HepG2 (cell line): ENCODE data around the gene GTF2A2. TPM values are rescaled to one million over a fixed set of nuclear protein-coding genes. Genes with fewer than 3 reads are reported as not detected.
A peak's percentile ranks its signal among the peaks of the same experiment; 100 is the strongest.

Experiments
- AKNA ChIP-seq: sonication (generic); formaldehyde crosslinking; IDR thresholded peaks from 2 replicates; pipeline ENCODE4 v1.4.0; 2020; ENCODE audit warnings: missing genetic modification reagents, borderline replicate concordance
- ATF2 ChIP-seq: sonication (generic); formaldehyde crosslinking; IDR thresholded peaks from 2 replicates; pipeline ENCODE4 v1.4.0; 2020; ENCODE audit warnings: missing genetic modification reagents
- CENPT ChIP-seq: sonication (generic); formaldehyde crosslinking; IDR thresholded peaks from 2 replicates; pipeline ENCODE4 v1.8.0; 2022; ENCODE audit warnings: low read depth, mild to moderate bottlenecking, moderate library complexity, missing genetic modification reagents
- CERS6 ChIP-seq: sonication (generic); formaldehyde crosslinking; IDR thresholded peaks from 2 replicates; pipeline ENCODE4 v1.5.0; 2020; ENCODE audit warnings: missing genetic modification reagents
- CHCHD3 ChIP-seq: sonication (generic); formaldehyde crosslinking; IDR thresholded peaks from 2 replicates; pipeline ENCODE4 v1.8.0; 2022; ENCODE audit warnings: mild to moderate bottlenecking, missing genetic modification reagents, moderate library complexity
- GATAD2A ChIP-seq: IDR thresholded peaks from 2 replicates; pipeline ENCODE4 v1.6.1; 2016
- MLXIP ChIP-seq: sonication (generic); formaldehyde crosslinking; IDR thresholded peaks from 2 replicates; pipeline ENCODE4 v1.9.0; 2021; ENCODE audit warnings: missing genetic modification reagents, borderline replicate concordance
- NFKBIZ ChIP-seq: IDR thresholded peaks from 2 replicates; pipeline ENCODE4 v1.6.1; 2018; ENCODE audit warnings: missing genetic modification reagents, missing compliant biosample characterization
- NR2C2 ChIP-seq: sonication (generic); formaldehyde crosslinking; IDR thresholded peaks from 2 replicates; pipeline ENCODE4 v1.4.0; 2020; ENCODE audit warnings: missing genetic modification reagents, mild to moderate bottlenecking, moderate library complexity, borderline replicate concordance
- RFX5 ChIP-seq: IDR thresholded peaks from 2 replicates; pipeline ENCODE4 v1.6.1; 2011; ENCODE audit warnings: low read depth, low read length, improper control_type of control experiment
- ZNF329 ChIP-seq: sonication (generic); formaldehyde crosslinking; IDR thresholded peaks from 2 replicates; pipeline ENCODE4 v1.9.0; 2021; ENCODE audit warnings: low read depth, mild to moderate bottlenecking, missing genetic modification reagents
- ZNF441 ChIP-seq: sonication (generic); formaldehyde crosslinking; IDR thresholded peaks from 2 replicates; pipeline ENCODE4 v1.7.0; 2021; ENCODE audit warnings: missing genetic modification reagents, borderline replicate concordance
- ZNF510 ChIP-seq: sonication (generic); formaldehyde crosslinking; IDR thresholded peaks from 2 replicates; pipeline ENCODE4 v1.4.0; 2020; ENCODE audit warnings: low read depth, mild to moderate bottlenecking, missing genetic modification reagents
- ZNF569 ChIP-seq: sonication (generic); formaldehyde crosslinking; IDR thresholded peaks from 2 replicates; pipeline ENCODE4 v1.5.0; 2020; ENCODE audit warnings: mild to moderate bottlenecking, missing genetic modification reagents, moderate library complexity, borderline replicate concordance
- ZNF709 ChIP-seq: sonication (generic); formaldehyde crosslinking; IDR thresholded peaks from 2 replicates; pipeline ENCODE4 v1.5.0; 2020; ENCODE audit warnings: mild to moderate bottlenecking, missing genetic modification reagents
- ZSCAN12 ChIP-seq: sonication (generic); formaldehyde crosslinking; IDR thresholded peaks from 2 replicates; pipeline ENCODE4 v1.9.0; 2021; ENCODE audit warnings: mild to moderate bottlenecking, missing genetic modification reagents
- polyA plus RNA-seq, 8 experiments: library from polyadenylated mRNA; depleted of rRNA in 3 of 8; stranded (reverse) in 7 of 8; unstranded in 1 of 8; fragments of >200 nt; fragmentation: Illumina TruSeq in 4 of 8; extraction: Trizol in 4 of 8; gene quantifications; 2 replicates each; pipeline versions ENCODE4 v1.2.1 to v1.2.3, GENCODE V29; 2011 to 2016; ENCODE audit warnings: low read depth in 4 of 8, missing spikeins in 1 of 8, mixed read lengths in 1 of 8; ENCODE audit not compliant: insufficient read depth in 1 of 8
- total RNA-seq, 5 experiments: library from RNA; depleted of rRNA; stranded (reverse); fragments of >200 nt; fragmentation: Illumina TruSeq; extraction: Trizol; gene quantifications; 2 replicates each; pipeline ENCODE4 v1.2.3, GENCODE V29; 2016; ENCODE audit warnings: low read depth in 1 of 5

The GTF2A2 gene
- total and polyA plus RNA-seq, 2 of the 13 experiments (the other 11 are each of a cell fraction or from before 2014, with no cell fraction given): 24.4 to 106 TPM

GRCh38 chr15:59688782-59689625 lies 31.7 kb upstream of the GTF2A2 start, which contains the start of gene BNIP2 (continued):
- TF ChIP-seq MLXIP (0 out of 2 replicates have a peak, but pooled peaks have one; percentile 27), RFX5 (no peak), ZNF329 (CRISPR knock-in tag) (no peak), NR2C2 (CRISPR knock-in tag) (peak; percentile 100), AKNA (CRISPR knock-in tag) (no peak), NFKBIZ (CRISPR knock-in tag) (no peak), ZNF510 (CRISPR knock-in tag) (0 out of 2 replicates have a peak, but pooled peaks have one; percentile 1), CERS6 (CRISPR knock-in tag) (no peak), ATF2 (peak; percentile 56; the same call in 1 of the 2 replicates), CHCHD3 (CRISPR knock-in tag) (no peak), GATAD2A (CRISPR knock-in tag) (no peak; the same call in 1 of the 2 replicates), ZNF569 (no peak), ZSCAN12 (no peak), ZNF709 (CRISPR knock-in tag) (peak; percentile 91), CENPT (CRISPR knock-in tag) (no peak), ZNF441 (CRISPR knock-in tag) (no peak; the same call in 1 of the 2 replicates)
